Large intestine (tissue), 3 donors: ENCODE measurements around the gene CAB39. TPM values are rescaled to one million over a fixed set of nuclear protein-coding genes. Genes with fewer than 3 reads are reported as not detected.

Experiments
- DNase-seq, 2 donors: peaks; one replicate each; pipeline versions ENCODE4 v3.0.0 to v3.0.0-alpha.2; 2013
- H3K27ac ChIP-seq: one replicate; pipeline ENCODE4 v1.5.1; 2013; ENCODE audit warnings: low read length
- H3K27me3 ChIP-seq: 2 replicates; pipeline ENCODE4 v1.6.1; 2013; ENCODE audit warnings: low read length; ENCODE audit not compliant: control insufficient read depth, insufficient read depth
- H3K36me3 ChIP-seq: 2 replicates; pipeline ENCODE4 v1.6.1; 2013; ENCODE audit warnings: low read length; ENCODE audit not compliant: control insufficient read depth, insufficient read depth
- H3K4me1 ChIP-seq: one replicate; pipeline ENCODE4 v1.6.1; 2013; ENCODE audit warnings: low read length; ENCODE audit not compliant: control insufficient read depth, insufficient read depth
- H3K4me3 ChIP-seq: one replicate; pipeline ENCODE4 v1.5.1; 2013; ENCODE audit warnings: low read length
- H3K9me3 ChIP-seq: one replicate; pipeline ENCODE4 v1.6.1; 2013; ENCODE audit warnings: mild to moderate bottlenecking, low read depth, low read length, moderate library complexity; ENCODE audit not compliant: control insufficient read depth
- WGBS: methylation state at CpG from one replicate; pipeline ENCODE4 v1.1.5; 2013; ENCODE audit warnings: low lambda C conversion rate; ENCODE audit not compliant: insufficient coverage; 5-methylcytosine and 5-hydroxymethylcytosine counted together
- polyA plus RNA-seq: library from polyadenylated mRNA; unstranded; fragments of 120-200 nt; gene quantifications from one replicate; pipeline ENCODE4 v1.2.1, GENCODE V29; 2013

Gene CAB39
- polyA plus RNA-seq, 1 donor, result 81.3 TPM

DNA sequence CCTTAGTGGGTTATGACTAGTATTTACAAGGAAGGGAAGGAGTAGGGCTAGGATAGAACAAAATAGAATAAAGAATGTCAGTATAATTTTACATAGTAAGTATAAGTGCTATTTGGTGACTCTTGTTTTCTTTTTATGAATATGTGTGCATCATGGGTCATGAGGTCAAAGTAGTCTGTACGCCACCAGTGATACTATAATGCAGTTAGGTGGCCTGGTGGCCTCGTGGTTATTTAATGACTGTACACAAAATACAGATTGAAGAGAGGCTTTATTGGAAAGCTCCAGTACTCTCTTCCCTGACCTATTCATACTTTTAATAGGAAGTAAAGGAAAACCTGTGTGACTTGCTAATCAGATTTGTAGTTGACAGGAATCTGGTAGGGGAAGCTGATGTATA lies 27.3 kb downstream of the CAB39 start:
- Histone ChIP-seq H3K36me3 (peaks cover 14% of the 10 kb centered on the region), H3K27me3 (no peaks in the 10 kb centered on the region), H3K4me1 (peaks cover 30% of the 10 kb centered on the region), H3K9me3 (no peaks in the 10 kb centered on the region), H3K4me3 (no peak overlapping the region), H3K27ac (peak overlapping the region; percentile 87)
- WGBS, result no CpG with 5 or more reads among the region's 2 CpGs
- DNase-seq, result no peak

DNA sequence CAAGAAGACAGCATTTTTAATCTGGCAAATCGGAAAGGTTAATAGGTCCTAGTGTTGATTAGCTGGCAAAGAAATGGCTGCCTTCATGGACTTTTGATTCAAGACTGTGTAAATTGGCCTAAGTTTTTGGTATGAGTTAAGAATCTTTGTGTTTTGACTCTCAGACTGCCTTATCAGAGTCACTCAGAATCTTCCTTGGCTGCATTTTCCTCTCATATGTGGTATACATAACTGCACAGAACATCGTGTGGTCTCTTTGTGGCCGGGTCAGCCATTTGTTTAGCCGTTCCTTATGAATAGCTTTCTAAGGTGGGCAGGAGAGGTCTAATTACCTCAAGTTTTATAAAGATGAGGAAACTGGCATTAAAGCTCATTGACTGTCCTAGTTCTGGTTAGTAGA lies 30.1 kb downstream of the CAB39 start:
- H3K27me3 ChIP-seq, result no peaks in the 10 kb centered on the region
- peaks cover 14% of the 10 kb centered on the region for H3K36me3 ChIP-seq
- H3K27ac ChIP-seq, result no peak overlapping the region
- no peak overlapping the region for H3K4me3 ChIP-seq
- no peaks in the 10 kb centered on the region for H3K9me3 ChIP-seq
- no peak for DNase-seq
- H3K4me1 ChIP-seq, result peaks cover 22% of the 10 kb centered on the region
- 100% methylated on average over 1 of the region's 4 CpGs for WGBS

DNA sequence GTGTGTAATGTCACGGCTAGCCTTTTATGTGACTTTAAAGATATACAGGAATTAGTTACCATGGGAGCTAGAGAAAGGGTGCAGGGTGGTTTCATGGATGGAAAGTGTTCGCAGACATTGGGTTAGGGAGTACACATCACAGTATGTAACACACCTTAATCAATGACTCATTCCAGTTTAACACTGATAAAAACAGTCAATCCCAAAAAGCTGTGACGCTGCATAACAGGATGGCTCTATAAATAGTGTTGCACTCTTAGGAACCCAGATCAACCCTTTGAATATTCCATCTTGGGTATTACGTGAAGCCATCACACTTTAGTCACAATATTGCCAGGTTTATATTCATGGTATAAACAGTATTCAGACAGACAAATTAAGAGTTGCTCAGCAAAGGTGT lies 33.6 kb downstream of the CAB39 start:
- H3K4me1 ChIP-seq, result no peaks in the 10 kb centered on the region

DNA sequence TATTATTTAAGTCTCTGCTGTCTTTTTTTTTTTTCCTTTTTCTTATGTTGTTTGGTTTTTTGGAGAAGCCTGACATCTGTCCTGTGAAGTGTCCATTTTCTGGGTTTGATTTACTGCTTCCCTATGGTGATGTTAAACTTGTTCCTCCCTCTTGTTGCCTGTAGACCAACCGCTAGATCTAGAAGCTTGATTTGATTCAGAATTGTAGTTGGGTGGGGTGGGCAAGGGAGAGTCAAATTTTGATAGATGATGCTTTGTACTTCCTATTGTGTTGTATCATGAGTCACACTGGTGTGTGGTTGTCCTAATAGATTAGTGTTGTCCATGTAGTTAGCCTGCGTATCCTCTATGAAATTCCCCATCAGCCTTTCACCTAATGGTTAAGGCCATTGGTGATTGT lies 35.4 kb downstream of the CAB39 start:
- no peaks in the 10 kb centered on the region for H3K27me3 ChIP-seq
- no peak for DNase-seq
- H3K36me3 ChIP-seq, result peaks cover 5% of the 10 kb centered on the region
- H3K9me3 ChIP-seq, result no peaks in the 10 kb centered on the region
- WGBS, result 70% methylated on average over 2 of the region's 2 CpGs
- H3K4me3 ChIP-seq, result no peak overlapping the region
- no peaks in the 10 kb centered on the region for H3K4me1 ChIP-seq
- no peak overlapping the region for H3K27ac ChIP-seq

More for the DNA sequence above, 33.6 kb downstream of the CAB39 start:
- H3K27ac ChIP-seq, result no peak overlapping the region
- DNase-seq, result no peak
- H3K27me3 ChIP-seq, result no peaks in the 10 kb centered on the region
- H3K4me3 ChIP-seq, result no peak overlapping the region
- no peaks in the 10 kb centered on the region for H3K9me3 ChIP-seq
- peaks cover 11% of the 10 kb centered on the region for H3K36me3 ChIP-seq
- 100% methylated on average over 1 of the region's 4 CpGs for WGBS

DNA sequence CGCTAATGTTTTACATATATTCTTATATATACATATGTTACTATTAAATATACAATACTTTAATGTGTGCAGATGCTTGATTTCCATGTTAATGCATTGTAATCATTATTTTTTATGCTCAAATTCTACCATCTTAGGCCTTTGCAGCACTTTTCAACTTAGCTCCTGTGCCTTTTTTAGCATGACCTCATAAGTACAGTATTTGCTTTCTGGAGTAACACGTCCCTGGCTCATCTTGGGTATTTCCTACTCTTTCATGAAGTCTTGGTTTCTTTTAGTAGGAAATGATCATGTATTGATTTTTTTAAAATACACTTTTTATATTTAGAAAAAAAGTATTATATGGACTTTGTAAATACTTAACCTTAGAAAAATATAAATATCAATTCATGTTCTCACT lies 36.5 kb downstream of the CAB39 start:
- Histone ChIP-seq H3K27me3 (no peaks in the 10 kb centered on the region), H3K4me3 (no peak overlapping the region), H3K4me1 (no peaks in the 10 kb centered on the region), H3K27ac (no peak overlapping the region), H3K36me3 (peaks cover 4% of the 10 kb centered on the region), H3K9me3 (no peaks in the 10 kb centered on the region)
- WGBS, result 66% methylated on average over 2 of the region's 2 CpGs
- no peak for DNase-seq

DNA sequence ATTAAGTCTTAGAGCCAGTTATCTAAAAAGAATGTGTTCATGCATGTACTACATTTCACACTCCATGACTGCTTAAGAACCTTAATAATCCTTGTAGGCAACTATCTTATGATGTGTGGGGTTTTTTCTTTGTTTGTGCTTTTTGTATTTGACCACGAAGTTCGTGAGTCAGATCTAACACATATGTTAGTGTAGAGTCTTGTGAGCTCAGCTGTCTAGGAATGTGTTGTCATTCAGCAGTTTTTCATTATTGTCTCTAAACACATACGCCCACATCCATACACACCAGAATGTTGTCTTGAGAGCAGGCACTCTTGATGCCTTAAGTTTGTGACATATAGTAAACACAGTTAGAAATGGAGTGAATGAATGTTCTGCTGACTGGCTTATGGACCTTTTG lies 38.4 kb downstream of the CAB39 start:
- 80% methylated on average over 1 of the region's 3 CpGs for WGBS
- no peaks in the 10 kb centered on the region for H3K27me3 ChIP-seq
- no peaks in the 10 kb centered on the region for H3K36me3 ChIP-seq
- no peak overlapping the region for H3K27ac ChIP-seq
- no peak overlapping the region for H3K4me3 ChIP-seq
- peaks cover 6% of the 10 kb centered on the region for H3K4me1 ChIP-seq
- no peaks in the 10 kb centered on the region for H3K9me3 ChIP-seq
- no peak for DNase-seq

DNA sequence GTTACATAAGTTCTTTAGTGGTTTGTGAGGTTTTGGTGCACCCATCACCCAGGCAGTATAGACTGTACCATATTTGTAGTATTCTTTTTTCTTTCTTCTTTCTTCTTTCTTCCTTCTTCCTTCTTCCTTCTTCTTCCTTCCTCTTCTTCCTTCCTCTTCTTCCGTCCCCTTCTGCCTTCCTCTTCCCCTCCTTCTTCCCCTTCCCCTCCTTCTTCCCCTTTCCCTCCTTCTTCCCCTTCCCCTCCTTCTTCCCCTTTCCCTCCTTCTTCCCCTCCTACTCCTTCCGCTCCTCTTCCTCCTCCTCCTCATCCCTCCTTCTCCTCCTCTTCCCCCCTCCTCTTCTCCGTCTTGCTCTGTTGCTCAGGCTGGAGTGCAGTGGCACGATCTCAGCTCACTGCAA lies 41.6 kb downstream of the CAB39 start:
- 100% methylated on average over 1 of the region's 4 CpGs for WGBS
- DNase-seq, result no peak
- H3K36me3 ChIP-seq, result no peaks in the 10 kb centered on the region
- H3K27ac ChIP-seq, result no peak overlapping the region
- H3K4me3 ChIP-seq, result no peak overlapping the region
- H3K4me1 ChIP-seq, result peaks cover 24% of the 10 kb centered on the region
- no peaks in the 10 kb centered on the region for H3K9me3 ChIP-seq
- no peaks in the 10 kb centered on the region for H3K27me3 ChIP-seq

DNA sequence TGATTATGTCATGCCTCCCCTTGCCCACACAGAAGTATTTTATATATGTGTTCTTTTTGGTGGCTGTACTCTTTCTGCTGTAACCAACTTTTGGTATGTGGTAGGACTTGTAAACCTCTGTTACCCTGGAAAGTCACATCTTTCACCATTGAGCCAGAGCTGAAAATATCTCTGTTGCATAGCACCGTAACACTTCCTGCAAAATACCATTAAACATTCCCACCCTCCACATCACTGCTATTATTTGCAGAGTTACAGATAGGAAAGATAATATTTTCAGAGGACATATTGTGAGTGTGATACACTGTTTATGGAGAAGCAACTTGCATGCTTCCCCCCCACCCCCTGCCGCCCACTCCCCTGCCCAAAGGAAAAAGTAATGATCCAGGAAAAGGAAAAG lies 44.8 kb downstream of the CAB39 start:
- Histone ChIP-seq H3K36me3 (peaks cover 21% of the 10 kb centered on the region), H3K27me3 (no peaks in the 10 kb centered on the region), H3K27ac (peak overlapping the region; percentile 82), H3K9me3 (no peaks in the 10 kb centered on the region), H3K4me3 (no peak overlapping the region), H3K4me1 (peaks cover 27% of the 10 kb centered on the region)
- WGBS, result no CpG with 5 or more reads among the region's 2 CpGs
- peak; percentile 36 to 66 for DNase-seq

DNA sequence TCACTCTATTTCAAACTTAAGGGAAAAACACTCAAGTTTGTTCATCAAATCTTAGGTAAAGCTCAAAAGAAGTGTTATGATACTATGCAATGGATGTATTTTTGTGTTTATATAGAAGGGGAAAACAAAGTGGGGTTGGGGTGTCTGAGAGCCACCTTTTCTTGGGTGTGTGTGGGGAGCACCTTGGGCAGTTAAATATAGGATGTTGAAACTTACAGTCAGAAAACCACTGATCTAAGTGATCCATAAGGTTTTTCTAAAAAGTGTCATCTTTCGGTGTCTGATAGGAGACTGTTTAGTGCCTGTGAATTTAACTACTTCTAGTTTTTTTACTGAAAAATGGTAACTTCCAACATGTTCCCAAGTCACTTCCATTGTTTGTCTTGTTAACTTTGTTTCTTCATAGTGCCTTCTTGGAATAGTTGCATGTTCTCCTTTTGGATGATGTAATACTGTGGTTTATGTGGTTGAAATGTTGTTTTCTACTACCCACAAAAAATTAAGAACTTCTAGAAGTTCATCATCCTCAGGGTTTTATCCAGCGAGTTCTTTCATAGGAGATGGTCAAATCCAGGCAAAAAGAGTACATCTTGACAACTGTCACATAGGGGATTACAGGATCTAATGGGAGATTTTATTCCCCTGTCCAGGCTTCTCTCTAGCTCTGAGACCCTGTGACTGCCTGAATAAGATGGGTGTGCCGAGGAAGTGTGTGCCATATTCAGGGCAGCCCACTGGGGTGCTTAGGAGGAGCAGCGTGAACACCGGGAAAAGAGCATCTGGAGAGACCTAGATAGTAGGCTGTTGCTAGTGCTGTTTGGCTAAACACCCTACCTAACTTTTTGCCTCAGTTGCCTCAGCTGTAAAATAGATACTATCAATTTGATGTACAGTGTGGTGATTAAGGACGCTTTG lies 46.2 kb downstream of the CAB39 start:
- WGBS, result 71% methylated on average over 1 of the region's 6 CpGs
- Histone ChIP-seq H3K27me3 (no peaks in the 10 kb centered on the region), H3K4me3 (no peak overlapping the region), H3K9me3 (no peaks in the 10 kb centered on the region), H3K27ac (no peak overlapping the region), H3K36me3 (peaks cover 23% of the 10 kb centered on the region), H3K4me1 (peaks cover 27% of the 10 kb centered on the region)
- DNase-seq, result no peak

DNA sequence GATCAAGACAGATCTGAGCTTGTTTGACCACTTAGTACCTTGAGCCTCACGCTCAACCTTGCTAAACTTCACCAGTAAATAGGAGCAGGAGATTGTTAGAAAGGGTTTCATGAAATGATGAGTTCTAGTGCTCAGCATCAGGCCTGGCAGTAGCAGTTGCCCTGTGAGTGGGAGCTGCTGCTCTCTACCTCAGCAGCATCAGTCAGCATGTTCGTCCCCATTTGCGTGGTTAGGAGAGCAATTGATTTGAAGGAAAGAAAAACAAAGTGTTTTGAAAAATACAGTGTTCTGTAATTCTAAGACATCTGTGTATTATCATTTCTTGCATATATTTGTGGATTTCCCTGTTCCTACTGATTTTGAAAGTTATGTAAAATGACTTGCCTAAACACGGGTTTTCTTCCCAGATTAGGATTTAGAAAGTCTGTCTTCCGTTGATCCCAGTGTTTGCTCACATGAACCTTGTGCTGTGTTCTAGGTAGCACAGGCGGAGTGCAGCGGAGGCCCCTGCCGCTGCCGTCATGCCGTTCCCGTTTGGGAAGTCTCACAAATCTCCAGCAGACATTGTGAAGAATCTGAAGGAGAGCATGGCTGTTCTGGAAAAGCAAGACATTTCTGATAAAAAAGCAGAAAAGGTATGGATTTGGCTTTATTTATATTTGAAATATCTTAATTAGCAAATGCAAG lies 47.0 kb downstream of the CAB39 start:
- H3K27me3 ChIP-seq, result no peaks in the 10 kb centered on the region
- H3K27ac ChIP-seq, result no peak overlapping the region
- H3K4me3 ChIP-seq, result no peak overlapping the region
- H3K4me1 ChIP-seq, result peaks cover 27% of the 10 kb centered on the region
- peaks cover 23% of the 10 kb centered on the region for H3K36me3 ChIP-seq
- no peaks in the 10 kb centered on the region for H3K9me3 ChIP-seq
- DNase-seq, result peak in 1 of 2 donors; percentile 53
- WGBS, result 80% methylated on average over 1 of the region's 11 CpGs
